ENCODE results near the gene BCL7A. TPM values are rescaled to one million over a fixed set of nuclear protein-coding genes. Genes with fewer than 3 reads are reported as not detected.
"Not testable (repeated sequence)": the region's sequence is repeated elsewhere in the genome, so short reads cannot be mapped to it uniquely, and the experiment has no call there.

The BCL7A gene
- total RNA-seq, 3 donors from 2014 or later, result 8.9 to 10.6 (median 9.0) TPM

- Mint-ChIP-seq H3K9me3 (no peaks in the 10 kb centered on the region), H3K27me3 (ENCODE audit: low read depth) (no peaks in the 10 kb centered on the region), H3K36me3 (ENCODE audit: insufficient read depth) (peaks cover 5% of the 10 kb centered on the region), H3K4me1 (ENCODE audit: low read depth) (peaks cover 26% of the 10 kb centered on the region), H3K4me3 (no peak overlapping the region)
- ATAC-seq (no peak), DNase-seq (no peak)
Measured at GRCh38 chr12:122093098-122093883, 71.6 kb downstream of the BCL7A start.

DNA sequence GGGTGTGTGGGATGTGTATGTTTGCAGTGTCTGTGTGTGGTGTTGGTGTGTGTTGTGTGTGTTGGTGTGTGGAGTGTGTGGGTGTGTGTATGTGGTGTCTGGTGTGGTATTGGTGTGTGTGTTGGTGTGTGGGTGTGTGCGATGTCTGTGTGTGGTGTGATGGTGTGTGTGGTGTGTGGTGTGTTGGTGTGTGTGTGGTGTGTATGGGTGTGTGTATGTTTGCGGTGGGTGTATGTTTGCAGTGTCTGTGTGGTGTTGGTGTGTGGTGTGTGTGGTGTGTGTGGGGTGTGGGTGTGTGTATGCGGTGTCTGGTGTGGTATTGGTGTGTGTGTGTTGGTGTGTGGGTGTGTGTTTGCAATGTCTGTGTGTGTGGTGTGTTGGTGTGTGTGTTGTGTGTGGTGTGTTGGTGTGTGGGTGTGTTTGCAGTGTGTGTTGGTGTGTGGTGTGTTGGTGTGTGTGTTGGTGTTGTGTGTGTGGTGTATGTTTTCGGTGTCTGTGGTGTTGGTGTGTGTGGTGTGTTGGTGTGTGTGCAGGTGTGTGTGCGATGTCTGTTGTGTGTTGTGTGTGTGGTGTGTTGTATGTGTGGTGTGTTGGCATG lies 72.6 kb downstream of the BCL7A start:
- Mint-ChIP-seq H3K4me1 (ENCODE audit: low read depth) (peaks cover 31% of the 10 kb centered on the region), H3K9me3 (no peaks in the 10 kb centered on the region), H3K27me3 (ENCODE audit: low read depth) (no peaks in the 10 kb centered on the region), H3K36me3 (ENCODE audit: insufficient read depth) (peaks cover 5% of the 10 kb centered on the region), H3K4me3 (no peak overlapping the region)
- ATAC-seq (no peak), DNase-seq (no peak)

DNA sequence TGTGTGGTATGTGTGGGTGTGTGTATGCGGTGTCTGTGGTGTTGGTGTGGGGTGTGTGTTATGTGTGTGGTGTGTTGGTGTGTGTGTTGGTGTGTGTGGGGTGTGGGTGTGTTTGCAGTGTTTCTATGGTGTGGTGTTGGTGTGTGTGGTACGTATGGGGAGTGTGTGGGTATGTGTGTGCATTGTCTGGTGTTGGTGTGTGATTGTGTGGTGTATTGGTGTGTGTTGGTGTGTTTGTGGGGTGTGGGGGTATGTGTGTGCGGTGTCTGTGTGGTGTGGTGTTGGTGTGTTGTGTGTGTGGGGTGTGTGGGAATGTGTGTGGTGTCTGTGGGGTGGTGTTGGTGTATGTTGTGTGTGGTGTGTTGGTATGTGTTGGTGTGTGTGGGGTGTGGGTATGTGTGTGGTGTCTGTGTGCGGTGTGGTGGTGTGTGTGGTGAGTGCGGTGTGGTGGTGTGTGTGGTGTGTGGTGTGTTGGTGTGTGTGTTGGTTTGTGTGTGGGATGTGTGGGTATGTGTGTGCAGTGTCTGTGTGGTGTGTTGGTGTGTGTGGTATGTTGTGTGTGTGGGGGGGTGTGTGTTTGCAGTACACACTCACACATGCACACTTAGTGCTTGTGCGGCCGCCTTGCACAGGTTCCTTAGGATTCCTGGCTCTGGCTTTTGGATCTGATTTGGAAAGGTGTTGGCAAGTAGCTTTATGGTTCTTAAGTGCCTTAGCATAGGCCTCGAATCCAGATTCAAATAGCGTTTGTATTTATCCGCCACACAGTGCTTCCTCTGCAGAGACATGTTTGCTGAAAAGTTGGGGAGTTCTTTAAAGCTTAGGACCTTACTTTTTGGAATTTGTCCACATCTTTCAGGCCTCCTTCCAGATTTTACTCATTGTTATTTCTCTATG lies 73.3 kb downstream of the BCL7A start:
- no peaks in the 10 kb centered on the region for H3K27me3 Mint-ChIP-seq (ENCODE audit: low read depth)
- peaks cover 5% of the 10 kb centered on the region for H3K36me3 Mint-ChIP-seq (ENCODE audit: insufficient read depth)
- no peaks in the 10 kb centered on the region for H3K9me3 Mint-ChIP-seq
- no peak overlapping the region for H3K4me3 Mint-ChIP-seq
- ATAC-seq (no peak), DNase-seq (no peak)
- peaks cover 38% of the 10 kb centered on the region for H3K4me1 Mint-ChIP-seq (ENCODE audit: low read depth)

GRCh38 chr12:122096014-122096413 lies 74.3 kb downstream of the BCL7A start:
- H3K4me3 Mint-ChIP-seq, result no peak overlapping the region
- peaks cover 2% of the 10 kb centered on the region for H3K36me3 Mint-ChIP-seq (ENCODE audit: insufficient read depth)
- H3K4me1 Mint-ChIP-seq (ENCODE audit: low read depth), result peaks cover 48% of the 10 kb centered on the region
- ATAC-seq (no peak), DNase-seq (no peak)
- H3K9me3 Mint-ChIP-seq, result no peaks in the 10 kb centered on the region
- no peaks in the 10 kb centered on the region for H3K27me3 Mint-ChIP-seq (ENCODE audit: low read depth)

GRCh38 chr12:122096591-122097149 lies 75.0 kb downstream of the BCL7A start:
- Mint-ChIP-seq H3K36me3 (ENCODE audit: insufficient read depth) (peaks cover 2% of the 10 kb centered on the region), H3K4me3 (no peak overlapping the region), H3K4me1 (ENCODE audit: low read depth) (peaks cover 52% of the 10 kb centered on the region), H3K9me3 (no peaks in the 10 kb centered on the region), H3K27me3 (ENCODE audit: low read depth) (no peaks in the 10 kb centered on the region)
- DNase-seq, result no peak
- ATAC-seq, result no peak

GRCh38 chr12:122097584-122097926 lies 75.9 kb downstream of the BCL7A start:
- ATAC-seq (no peak), DNase-seq (no peak)
- Mint-ChIP-seq H3K4me3 (no peak overlapping the region), H3K9me3 (peaks cover 2% of the 10 kb centered on the region), H3K36me3 (ENCODE audit: insufficient read depth) (peaks cover 4% of the 10 kb centered on the region), H3K27me3 (ENCODE audit: low read depth) (no peaks in the 10 kb centered on the region), H3K4me1 (ENCODE audit: low read depth) (peaks cover 58% of the 10 kb centered on the region)

GRCh38 chr12:122097927-122098756 lies 76.5 kb downstream of the BCL7A start:
- peaks cover 2% of the 10 kb centered on the region for H3K9me3 Mint-ChIP-seq
- no peak for DNase-seq
- peak in 1 of 2 donors; percentile 51 for ATAC-seq
- no peaks in the 10 kb centered on the region for H3K27me3 Mint-ChIP-seq (ENCODE audit: low read depth)
- peaks cover 61% of the 10 kb centered on the region for H3K4me1 Mint-ChIP-seq (ENCODE audit: low read depth)
- no peak overlapping the region for H3K4me3 Mint-ChIP-seq
- H3K36me3 Mint-ChIP-seq (ENCODE audit: insufficient read depth), result peaks cover 5% of the 10 kb centered on the region

DNA sequence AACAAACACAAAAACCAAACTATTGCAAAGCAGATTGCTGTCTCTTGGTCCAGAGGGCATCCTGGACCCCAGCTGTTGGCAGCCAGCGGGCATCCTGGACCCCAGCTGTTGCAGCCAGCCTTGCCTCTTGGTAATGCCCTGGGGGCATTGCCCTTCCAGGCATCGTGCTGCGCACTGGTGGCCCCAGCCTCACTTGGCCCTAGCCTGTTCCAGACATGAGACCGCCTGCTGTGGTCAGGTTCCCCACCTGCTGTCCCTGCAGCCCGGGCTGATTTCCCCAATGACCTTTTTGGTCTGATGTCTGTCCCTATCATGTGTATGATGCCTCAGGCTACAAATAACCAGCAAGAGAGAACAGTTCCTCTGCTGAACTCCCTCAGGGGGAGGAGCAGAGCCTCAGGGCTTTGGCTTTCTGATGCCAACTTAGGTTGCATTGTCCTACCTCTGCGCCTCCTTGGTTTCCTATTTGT lies 77.6 kb downstream of the BCL7A start:
- ATAC-seq, result no peak
- DNase-seq, result no peak
- Mint-ChIP-seq H3K27me3 (ENCODE audit: low read depth) (no peaks in the 10 kb centered on the region), H3K4me3 (peak overlapping the region; percentile 47), H3K36me3 (ENCODE audit: insufficient read depth) (peaks cover 7% of the 10 kb centered on the region), H3K4me1 (ENCODE audit: low read depth) (peaks cover 68% of the 10 kb centered on the region), H3K9me3 (peaks cover 2% of the 10 kb centered on the region)

DNA sequence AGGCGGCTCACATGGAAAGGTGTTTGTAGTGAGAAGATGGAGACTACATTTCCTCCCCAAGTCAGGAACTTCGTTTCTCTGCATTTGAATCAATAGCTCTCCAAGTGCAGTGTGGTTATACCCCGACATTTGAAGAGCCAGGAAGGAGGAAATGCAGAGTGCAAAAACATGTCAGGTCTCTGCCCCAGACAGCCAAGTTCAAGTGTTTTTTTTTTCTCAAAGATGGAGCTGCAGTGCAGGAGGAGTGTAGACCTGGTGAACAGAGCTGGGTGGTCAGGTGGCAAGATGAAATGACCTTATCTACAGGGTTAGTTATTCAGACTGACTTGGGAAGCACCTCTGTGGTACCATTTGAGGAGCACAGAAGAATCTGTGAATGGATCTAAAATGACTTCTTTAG lies 78.2 kb downstream of the BCL7A start:
- no peak for ATAC-seq
- H3K9me3 Mint-ChIP-seq, result peaks cover 2% of the 10 kb centered on the region
- DNase-seq, result no peak
- H3K27me3 Mint-ChIP-seq (ENCODE audit: low read depth), result no peaks in the 10 kb centered on the region
- peaks cover 74% of the 10 kb centered on the region for H3K4me1 Mint-ChIP-seq (ENCODE audit: low read depth)
- H3K4me3 Mint-ChIP-seq, result peak overlapping the region; percentile 47
- peaks cover 7% of the 10 kb centered on the region for H3K36me3 Mint-ChIP-seq (ENCODE audit: insufficient read depth)

DNA sequence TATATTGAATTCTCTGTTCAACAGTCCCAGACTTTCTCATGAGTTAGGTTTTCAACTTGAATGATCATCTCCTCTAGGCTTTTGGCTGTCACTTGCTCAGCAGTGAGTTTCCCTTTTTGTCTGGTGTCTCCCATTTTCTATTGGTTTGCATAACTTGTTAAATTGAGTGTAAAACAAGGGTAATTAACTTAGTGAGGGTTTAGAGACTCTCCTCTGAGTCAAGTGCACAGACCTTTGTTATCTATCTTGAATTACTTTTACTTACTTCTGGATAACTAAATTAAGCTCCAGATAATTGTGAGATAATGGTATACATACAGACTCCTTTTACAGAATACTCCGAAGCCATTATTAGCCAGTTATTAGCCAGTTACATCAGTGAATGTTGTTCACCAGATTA lies 78.9 kb downstream of the BCL7A start:
- Mint-ChIP-seq H3K4me1 (ENCODE audit: low read depth) (peaks cover 78% of the 10 kb centered on the region), H3K36me3 (ENCODE audit: insufficient read depth) (peaks cover 7% of the 10 kb centered on the region), H3K27me3 (ENCODE audit: low read depth) (no peaks in the 10 kb centered on the region), H3K9me3 (peaks cover 2% of the 10 kb centered on the region), H3K4me3 (no peak overlapping the region)
- no peak for ATAC-seq
- DNase-seq, result no peak

DNA sequence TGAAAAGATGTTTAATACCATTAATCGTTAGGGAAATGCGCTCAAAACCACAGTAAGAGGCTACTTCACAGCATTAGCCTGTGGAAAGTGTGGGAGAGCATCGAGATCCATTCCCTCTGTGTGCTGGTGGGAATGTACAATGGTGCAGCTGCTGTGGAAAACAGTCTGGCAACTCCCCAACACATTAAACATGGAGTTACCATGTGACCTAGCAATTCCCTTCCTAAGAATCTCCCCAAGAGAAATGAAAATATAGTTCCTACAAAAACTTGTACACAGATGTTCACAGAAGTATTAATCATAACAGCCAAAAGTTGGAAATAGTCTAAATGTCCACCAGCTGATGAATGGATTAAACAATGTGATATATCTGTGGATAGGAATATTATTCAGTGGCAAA lies 80.6 kb downstream of the BCL7A start:
- ATAC-seq (no peak), DNase-seq (no peak)
- Mint-ChIP-seq H3K9me3 (peaks cover 2% of the 10 kb centered on the region), H3K36me3 (ENCODE audit: insufficient read depth) (peaks cover 8% of the 10 kb centered on the region), H3K4me3 (no peak overlapping the region), H3K27me3 (ENCODE audit: low read depth) (no peaks in the 10 kb centered on the region), H3K4me1 (ENCODE audit: low read depth) (peaks cover 81% of the 10 kb centered on the region)

DNA sequence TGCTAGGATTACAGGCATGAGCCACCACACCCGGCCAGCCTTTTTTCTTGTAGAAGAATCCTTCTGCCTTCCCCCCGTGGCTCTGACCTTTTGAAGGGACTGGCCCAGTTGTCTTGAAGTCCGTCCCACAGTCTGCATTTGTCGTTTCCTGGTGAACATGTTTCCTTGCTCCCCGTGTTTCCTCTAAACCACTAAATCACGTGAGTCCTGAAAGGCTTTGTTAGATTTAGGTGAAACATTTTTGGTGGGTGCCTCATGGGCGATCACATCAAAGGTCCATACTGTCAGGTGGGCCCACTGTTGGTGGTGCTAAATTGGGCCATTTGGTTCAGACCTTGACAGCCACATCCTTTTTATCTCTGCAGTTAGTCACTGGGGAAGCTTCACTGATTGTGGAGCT lies 83.2 kb downstream of the BCL7A start:
- DNase-seq (no peak), ATAC-seq (peak in 1 of 2 donors; percentile 23)
- H3K9me3 Mint-ChIP-seq, result peaks cover 2% of the 10 kb centered on the region
- H3K36me3 Mint-ChIP-seq (ENCODE audit: insufficient read depth), result peaks cover 11% of the 10 kb centered on the region
- H3K4me1 Mint-ChIP-seq (ENCODE audit: low read depth), result peaks cover 82% of the 10 kb centered on the region
- peak overlapping the region; percentile 41 for H3K4me3 Mint-ChIP-seq
- H3K27me3 Mint-ChIP-seq (ENCODE audit: low read depth), result no peaks in the 10 kb centered on the region

GRCh38 chr12:122105496-122105895 lies 83.8 kb downstream of the BCL7A start:
- not testable (repeated sequence) for H3K27me3 Mint-ChIP-seq (ENCODE audit: low read depth); ATAC-seq; DNase-seq; H3K9me3 Mint-ChIP-seq
- Mint-ChIP-seq H3K4me1 (ENCODE audit: low read depth) (peaks cover 78% of the 10 kb centered on the region), H3K36me3 (ENCODE audit: insufficient read depth) (peaks cover 11% of the 10 kb centered on the region), H3K4me3 (peak overlapping the region; percentile 41)

All from activated T-cell treated with anti-CD3 and anti-CD28 coated beads, Interleukin-2, amount 50 U/mL, for 4 hours (primary cell).